ENCODE measurements around the gene TM6SF1. TPM values are rescaled to one million over a fixed set of nuclear protein-coding genes. Genes with fewer than 3 reads are reported as not detected.
A peak's percentile ranks its signal among the peaks of the same experiment; 100 is the strongest.
"Not testable (repeated sequence)": the region's sequence is repeated elsewhere in the genome, so short reads cannot be mapped to it uniquely, and the experiment has no call there.

TM6SF1 gene
- total and polyA plus RNA-seq, 4 donors: 4.7 to 15.6 (median 12.3) TPM

GRCh38 chr15:83066734-83067637 is 40.5 kb upstream of the TM6SF1 start, which contains the start of gene BTBD1:
Gene BTBD1, minus strand, starts transcription at chr15:83067252. Its CDS starts 101 bp downstream, at chr15:83067151.
- Histone ChIP-seq H3K4me1 (ENCODE audit: control insufficient read depth, insufficient read depth, low read length) (peaks cover 13% of the 10 kb centered on the region), H3K36me3 (ENCODE audit: control insufficient read depth, insufficient read depth, low read length) (no peaks in the 10 kb centered on the region)
- WGBS (ENCODE audit: insufficient coverage): under 1% methylated on average over 86 of the region's 90 CpGs

GRCh38 chr15:83067638-83067962 is 39.8 kb upstream of the TM6SF1 start:
- Histone ChIP-seq H3K4me3 (ENCODE audit: low read depth, low read length) (peak overlapping the region; percentile 67), H3K27me3 (ENCODE audit: control insufficient read depth, insufficient read depth, low read length) (no peaks in the 10 kb centered on the region), H3K9me3 (ENCODE audit: control insufficient read depth, insufficient read depth, low read length) (no peaks in the 10 kb centered on the region), H3K36me3 (ENCODE audit: control insufficient read depth, insufficient read depth, low read length) (no peaks in the 10 kb centered on the region), H3K27ac (ENCODE audit: low read depth, low read length) (peak overlapping the region; percentile 91), H3K4me1 (ENCODE audit: control insufficient read depth, insufficient read depth, low read length) (peaks cover 13% of the 10 kb centered on the region)
- WGBS (ENCODE audit: insufficient coverage): 84% methylated on average over 3 of the region's 12 CpGs
- no peak for DNase-seq (ENCODE audit: low read depth in 4 of 6, low spot score in 6 of 6)

More at GRCh38 chr15:83066734-83067637, 40.5 kb upstream of the TM6SF1 start, which contains the start of gene BTBD1:
- no peaks in the 10 kb centered on the region for H3K9me3 ChIP-seq (ENCODE audit: control insufficient read depth, insufficient read depth, low read length)
- DNase-seq (ENCODE audit: low read depth in 4 of 6, low spot score in 6 of 6): peak; percentile 53 to 94 (median 72)
- H3K4me3 ChIP-seq (ENCODE audit: low read depth, low read length): peak within 1 kb of the TSS; percentile 67
- H3K27me3 ChIP-seq (ENCODE audit: control insufficient read depth, insufficient read depth, low read length): no peaks in the 10 kb centered on the region
- H3K27ac ChIP-seq (ENCODE audit: low read depth, low read length): peak within 1 kb of the TSS; percentile 91

- WGBS (ENCODE audit: insufficient coverage): 75% methylated on average over 4 of the region's 6 CpGs
- H3K27ac ChIP-seq (ENCODE audit: low read depth, low read length): no peak overlapping the region
- H3K36me3 ChIP-seq (ENCODE audit: control insufficient read depth, insufficient read depth, low read length): no peaks in the 10 kb centered on the region
- peak overlapping the region; percentile 67 for H3K4me3 ChIP-seq (ENCODE audit: low read depth, low read length)
- H3K9me3 ChIP-seq (ENCODE audit: control insufficient read depth, insufficient read depth, low read length): peaks cover under 1% of the 10 kb centered on the region
- no peaks in the 10 kb centered on the region for H3K27me3 ChIP-seq (ENCODE audit: control insufficient read depth, insufficient read depth, low read length)
- no peak for DNase-seq (ENCODE audit: low read depth in 4 of 6, low spot score in 6 of 6)
- H3K4me1 ChIP-seq (ENCODE audit: control insufficient read depth, insufficient read depth, low read length): peaks cover 13% of the 10 kb centered on the region
Observed at GRCh38 chr15:83068054-83068453, 39.4 kb upstream of the TM6SF1 start.

GRCh38 chr15:83069211-83069642 is 38.2 kb upstream of the TM6SF1 start:
- H3K9me3 ChIP-seq (ENCODE audit: control insufficient read depth, insufficient read depth, low read length); H3K27me3 ChIP-seq (ENCODE audit: control insufficient read depth, insufficient read depth, low read length); H3K36me3 ChIP-seq (ENCODE audit: control insufficient read depth, insufficient read depth, low read length); H3K4me3 ChIP-seq (ENCODE audit: low read depth, low read length); H3K27ac ChIP-seq (ENCODE audit: low read depth, low read length); DNase-seq (ENCODE audit: low read depth in 4 of 6, low spot score in 6 of 6): not testable (repeated sequence)
- WGBS (ENCODE audit: insufficient coverage): 83% methylated on average over 1 of the region's 6 CpGs
- peaks cover 13% of the 10 kb centered on the region for H3K4me1 ChIP-seq (ENCODE audit: control insufficient read depth, insufficient read depth, low read length)

DNA sequence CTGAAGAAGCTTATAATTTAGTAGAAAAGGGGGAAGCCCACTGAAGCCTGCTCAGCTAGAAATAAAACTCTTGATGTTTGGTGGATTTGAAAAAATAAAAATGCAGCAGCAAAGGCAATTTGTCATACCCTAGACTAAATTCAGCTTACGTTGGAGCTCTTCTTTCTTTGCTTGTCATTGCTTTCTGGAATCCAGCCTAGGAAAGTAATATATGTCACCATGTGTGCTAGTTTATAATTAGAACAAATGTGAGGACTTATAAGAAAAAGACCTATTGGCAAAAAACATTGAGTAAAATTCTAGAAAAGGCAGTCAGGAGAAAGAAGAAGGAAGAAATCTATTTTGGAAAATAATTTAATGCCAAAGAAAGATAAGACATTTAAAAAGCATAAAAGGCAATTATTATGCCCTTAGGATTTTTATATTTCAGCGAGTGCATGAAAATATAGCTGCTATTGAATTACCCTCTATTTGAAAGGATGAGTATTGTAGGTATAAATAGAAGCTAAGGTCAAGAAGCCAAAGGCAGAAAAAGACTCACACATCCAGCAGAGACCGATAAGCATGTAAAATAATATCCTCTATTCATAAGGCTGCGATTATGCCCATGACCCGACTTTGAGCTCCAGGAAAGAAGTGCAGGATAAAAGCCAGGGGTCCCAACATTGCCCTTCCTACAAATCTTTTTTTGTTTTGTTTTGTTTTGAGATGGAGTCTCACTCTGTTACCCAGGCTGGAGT is 29.8 kb upstream of the TM6SF1 start:
- H3K4me3 ChIP-seq (ENCODE audit: low read depth, low read length): no peak overlapping the region
- no peak overlapping the region for H3K27ac ChIP-seq (ENCODE audit: low read depth, low read length)

DNA sequence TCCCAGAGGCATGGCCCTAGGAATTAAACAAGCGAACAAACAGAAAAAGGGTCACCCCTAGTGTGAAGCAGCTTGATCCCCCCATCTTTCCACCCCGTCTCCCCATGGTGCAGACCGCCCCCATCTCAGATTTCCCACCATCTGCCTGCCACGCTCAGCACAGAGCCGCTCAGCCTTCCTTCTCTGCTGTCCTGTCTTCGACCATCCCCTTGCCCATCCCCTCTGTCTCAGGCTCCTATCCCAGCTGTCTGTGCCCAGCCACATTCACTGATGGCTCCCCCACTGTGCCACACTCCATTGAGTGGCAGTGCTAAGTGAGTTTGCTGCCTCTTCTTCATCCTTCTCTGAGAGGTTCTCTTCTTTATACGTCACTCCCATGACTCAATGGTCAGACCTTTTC is 28.7 kb upstream of the TM6SF1 start:
- no peak for DNase-seq (ENCODE audit: low read depth in 4 of 6, low spot score in 6 of 6)
- Histone ChIP-seq H3K9me3 (ENCODE audit: control insufficient read depth, insufficient read depth, low read length) (peaks cover under 1% of the 10 kb centered on the region), H3K36me3 (ENCODE audit: control insufficient read depth, insufficient read depth, low read length) (no peaks in the 10 kb centered on the region), H3K4me3 (ENCODE audit: low read depth, low read length) (no peak overlapping the region), H3K27me3 (ENCODE audit: control insufficient read depth, insufficient read depth, low read length) (peaks cover 3% of the 10 kb centered on the region), H3K27ac (ENCODE audit: low read depth, low read length) (no peak overlapping the region), H3K4me1 (ENCODE audit: control insufficient read depth, insufficient read depth, low read length) (no peaks in the 10 kb centered on the region)
- 48% methylated on average over 6 of the region's 7 CpGs for WGBS (ENCODE audit: insufficient coverage)

More for the DNA sequence above, 29.8 kb upstream of the TM6SF1 start:
- peak in 2 of 6 donors; percentile 42 to 88 for DNase-seq (ENCODE audit: low read depth in 4 of 6, low spot score in 6 of 6)
- Histone ChIP-seq H3K9me3 (ENCODE audit: control insufficient read depth, insufficient read depth, low read length) (peaks cover 7% of the 10 kb centered on the region), H3K36me3 (ENCODE audit: control insufficient read depth, insufficient read depth, low read length) (no peaks in the 10 kb centered on the region), H3K4me1 (ENCODE audit: control insufficient read depth, insufficient read depth, low read length) (no peaks in the 10 kb centered on the region), H3K27me3 (ENCODE audit: control insufficient read depth, insufficient read depth, low read length) (peaks cover 3% of the 10 kb centered on the region)
- no CpG with 5 or more reads among the region's 5 CpGs for whole genome bisulfite sequencing (ENCODE audit: insufficient coverage)

DNA sequence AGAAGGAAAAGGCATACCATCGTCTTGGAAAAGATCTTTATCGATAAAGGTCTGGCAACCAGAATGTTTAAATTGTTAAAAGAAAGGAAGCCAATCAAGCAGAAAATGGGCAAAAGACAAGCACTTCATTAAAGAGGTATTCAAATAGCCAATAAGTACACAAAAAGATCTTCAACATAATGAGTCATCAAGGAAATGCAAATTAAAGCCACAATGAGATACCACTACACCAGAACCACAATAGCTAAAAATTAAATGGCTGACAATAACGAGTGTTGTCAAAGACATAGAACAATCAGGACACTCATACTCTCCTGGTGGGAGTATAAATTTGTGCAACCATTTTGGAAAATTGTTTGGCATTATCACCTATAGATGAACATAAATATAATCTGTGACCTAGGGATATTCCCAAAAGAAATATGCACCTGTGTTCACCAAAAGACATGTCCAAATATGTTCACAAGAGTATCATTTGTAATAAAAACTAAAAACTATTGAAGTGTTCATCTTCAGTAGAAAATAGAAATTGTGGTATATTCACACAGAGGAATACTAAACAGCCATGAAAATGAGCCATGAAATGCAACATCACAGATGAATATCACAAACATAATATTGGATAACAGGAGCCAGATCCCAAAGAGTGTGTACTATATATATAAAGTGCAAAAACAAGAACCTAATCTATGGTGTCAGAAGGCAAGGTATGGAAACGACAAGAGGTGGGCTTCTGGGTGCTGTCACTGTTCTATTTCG is 26.0 kb upstream of the TM6SF1 start:
- no peak overlapping the region for H3K4me3 ChIP-seq (ENCODE audit: low read depth, low read length)
- H3K4me1 ChIP-seq (ENCODE audit: control insufficient read depth, insufficient read depth, low read length): no peaks in the 10 kb centered on the region
- no peaks in the 10 kb centered on the region for H3K36me3 ChIP-seq (ENCODE audit: control insufficient read depth, insufficient read depth, low read length)
- DNase-seq (ENCODE audit: low read depth in 4 of 6, low spot score in 6 of 6): no peak
- 54% methylated on average over 2 of the region's 5 CpGs for WGBS (ENCODE audit: insufficient coverage)
- H3K27ac ChIP-seq (ENCODE audit: low read depth, low read length): no peak overlapping the region
- H3K27me3 ChIP-seq (ENCODE audit: control insufficient read depth, insufficient read depth, low read length): peaks cover 3% of the 10 kb centered on the region
- no peaks in the 10 kb centered on the region for H3K9me3 ChIP-seq (ENCODE audit: control insufficient read depth, insufficient read depth, low read length)

- H3K9me3 ChIP-seq (ENCODE audit: control insufficient read depth, insufficient read depth, low read length): no peaks in the 10 kb centered on the region
- no peak for DNase-seq (ENCODE audit: low read depth in 4 of 6, low spot score in 6 of 6)
- H3K4me1 ChIP-seq (ENCODE audit: control insufficient read depth, insufficient read depth, low read length): no peaks in the 10 kb centered on the region
- 85% methylated on average over 3 of the region's 5 CpGs for WGBS (ENCODE audit: insufficient coverage)
- no peak overlapping the region for H3K4me3 ChIP-seq (ENCODE audit: low read depth, low read length)
- no peaks in the 10 kb centered on the region for H3K36me3 ChIP-seq (ENCODE audit: control insufficient read depth, insufficient read depth, low read length)
- peaks cover 3% of the 10 kb centered on the region for H3K27me3 ChIP-seq (ENCODE audit: control insufficient read depth, insufficient read depth, low read length)
- H3K27ac ChIP-seq (ENCODE audit: low read depth, low read length): no peak overlapping the region
Observed at GRCh38 chr15:83082730-83083386, 24.6 kb upstream of the TM6SF1 start.

GRCh38 chr15:83085461-83085860 is 22.0 kb upstream of the TM6SF1 start:
- not testable (repeated sequence) for H3K9me3 ChIP-seq (ENCODE audit: control insufficient read depth, insufficient read depth, low read length); H3K27ac ChIP-seq (ENCODE audit: low read depth, low read length); DNase-seq (ENCODE audit: low read depth in 4 of 6, low spot score in 6 of 6); H3K4me3 ChIP-seq (ENCODE audit: low read depth, low read length); H3K27me3 ChIP-seq (ENCODE audit: control insufficient read depth, insufficient read depth, low read length); H3K4me1 ChIP-seq (ENCODE audit: control insufficient read depth, insufficient read depth, low read length); H3K36me3 ChIP-seq (ENCODE audit: control insufficient read depth, insufficient read depth, low read length)
- no CpG with 5 or more reads among the region's 3 CpGs for WGBS (ENCODE audit: insufficient coverage)
